Ishikawa (cell line): ENCODE data around the gene IL19.

ENCODE experiments used
- CEBPB ChIP-seq: IDR thresholded peaks from 2 replicates; pipeline ENCODE4 v1.6.1; 2012
- EGR1 ChIP-seq: IDR thresholded peaks from 2 replicates; pipeline ENCODE4 v1.6.1; 2012
- EP300 ChIP-seq: IDR thresholded peaks from 2 replicates; pipeline ENCODE4 v1.6.1; 2012; ENCODE audit warnings: borderline replicate concordance
- FOXM1 ChIP-seq: IDR thresholded peaks from 2 replicates; pipeline ENCODE4 v1.6.1; 2012; ENCODE audit warnings: low read depth, borderline replicate concordance
- MAX ChIP-seq: IDR thresholded peaks from 2 replicates; pipeline ENCODE4 v1.6.1; 2012
- NFIC ChIP-seq: IDR thresholded peaks from 2 replicates; pipeline ENCODE4 v1.6.1; 2012
- RAD21 ChIP-seq: IDR thresholded peaks from 2 replicates; pipeline ENCODE4 v1.6.1; 2012; ENCODE audit warnings: low read depth
- TAF1 ChIP-seq: IDR thresholded peaks from 2 replicates; pipeline ENCODE4 v1.6.1; 2012; ENCODE audit warnings: low read depth, mild to moderate bottlenecking
- TCF12 ChIP-seq: IDR thresholded peaks from 2 replicates; pipeline ENCODE4 v1.6.1; 2012; ENCODE audit warnings: low read depth
- YY1 ChIP-seq: IDR thresholded peaks from 2 replicates; pipeline ENCODE4 v1.6.1; 2012; ENCODE audit warnings: low read depth

GRCh38 chr1:206760590-206760989 lies 10.0 kb upstream of the IL19 start:
- TF ChIP-seq EGR1: no peak
- no peak for TF ChIP-seq MAX
- no peak for TF ChIP-seq RAD21
- TF ChIP-seq CEBPB: no peak
- no peak for TF ChIP-seq EP300
- TF ChIP-seq NFIC: no peak
- TF ChIP-seq TCF12: no peak
- TF ChIP-seq TAF1: no peak
- no peak for TF ChIP-seq YY1
- TF ChIP-seq FOXM1: no peak
